Ishikawa (cell line): ENCODE measurements around the gene MAST4.

Source experiments
- CEBPB ChIP-seq: IDR thresholded peaks from 2 replicates; pipeline ENCODE4 v1.6.1; 2012
- CREB1 ChIP-seq: IDR thresholded peaks from 2 replicates; pipeline ENCODE4 v1.6.1; 2012; ENCODE audit warnings: low read depth
- EGR1 ChIP-seq: IDR thresholded peaks from 2 replicates; pipeline ENCODE4 v1.6.1; 2012
- EP300 ChIP-seq: IDR thresholded peaks from 2 replicates; pipeline ENCODE4 v1.6.1; 2012; ENCODE audit warnings: borderline replicate concordance
- FOXM1 ChIP-seq: IDR thresholded peaks from 2 replicates; pipeline ENCODE4 v1.6.1; 2012; ENCODE audit warnings: low read depth, borderline replicate concordance
- NFIC ChIP-seq: IDR thresholded peaks from 2 replicates; pipeline ENCODE4 v1.6.1; 2012
- RAD21 ChIP-seq: IDR thresholded peaks from 2 replicates; pipeline ENCODE4 v1.6.1; 2012; ENCODE audit warnings: low read depth
- REST ChIP-seq: IDR thresholded peaks from 2 replicates; pipeline ENCODE4 v1.6.1; 2012; ENCODE audit warnings: low read depth, mild to moderate bottlenecking
- TAF1 ChIP-seq: IDR thresholded peaks from 2 replicates; pipeline ENCODE4 v1.6.1; 2012; ENCODE audit warnings: low read depth, mild to moderate bottlenecking
- TCF12 ChIP-seq: IDR thresholded peaks from 2 replicates; pipeline ENCODE4 v1.6.1; 2012; ENCODE audit warnings: low read depth
- TEAD4 ChIP-seq: IDR thresholded peaks from 2 replicates; pipeline ENCODE4 v1.6.1; 2012
- YY1 ChIP-seq: IDR thresholded peaks from 2 replicates; pipeline ENCODE4 v1.6.1; 2012; ENCODE audit warnings: low read depth
- ZBTB7A ChIP-seq: IDR thresholded peaks from 2 replicates; pipeline ENCODE4 v1.6.1; 2012; ENCODE audit warnings: low read depth
- TF ChIP-seq, protein P1 (sequence below): IDR thresholded peaks from 2 replicates; pipeline ENCODE4 v1.6.1; 2012
- TF ChIP-seq, protein P2 (sequence below): IDR thresholded peaks from 2 replicates; pipeline ENCODE4 v1.6.1; 2012

Gene MAST4

GRCh38 chr5:67104859-67105258 lies 508.7 kb downstream of the MAST4 start:
- no peak for TF ChIP-seq CREB1
- no peak for TF ChIP-seq CEBPB

DNA sequence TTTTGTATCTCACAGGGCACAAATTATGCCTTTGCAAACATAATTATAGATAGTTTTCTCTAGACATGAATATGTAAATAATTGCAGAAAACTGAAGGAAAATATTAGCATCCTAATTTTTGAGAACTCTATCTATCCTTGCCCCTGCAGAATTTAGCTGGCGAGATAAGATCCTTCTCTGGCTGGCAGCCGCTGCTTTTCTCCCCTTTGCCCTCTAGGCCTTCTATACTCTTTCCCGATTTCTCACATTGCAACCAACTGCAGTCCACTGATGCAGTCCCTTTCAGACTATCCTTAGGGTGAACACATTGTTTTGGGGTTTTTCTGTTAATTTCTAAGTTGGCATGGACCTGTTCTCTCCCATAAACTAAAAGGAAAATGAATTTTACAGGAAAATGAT lies 509.1 kb downstream of the MAST4 start:
- TF ChIP-seq ZBTB7A = no peak

DNA sequence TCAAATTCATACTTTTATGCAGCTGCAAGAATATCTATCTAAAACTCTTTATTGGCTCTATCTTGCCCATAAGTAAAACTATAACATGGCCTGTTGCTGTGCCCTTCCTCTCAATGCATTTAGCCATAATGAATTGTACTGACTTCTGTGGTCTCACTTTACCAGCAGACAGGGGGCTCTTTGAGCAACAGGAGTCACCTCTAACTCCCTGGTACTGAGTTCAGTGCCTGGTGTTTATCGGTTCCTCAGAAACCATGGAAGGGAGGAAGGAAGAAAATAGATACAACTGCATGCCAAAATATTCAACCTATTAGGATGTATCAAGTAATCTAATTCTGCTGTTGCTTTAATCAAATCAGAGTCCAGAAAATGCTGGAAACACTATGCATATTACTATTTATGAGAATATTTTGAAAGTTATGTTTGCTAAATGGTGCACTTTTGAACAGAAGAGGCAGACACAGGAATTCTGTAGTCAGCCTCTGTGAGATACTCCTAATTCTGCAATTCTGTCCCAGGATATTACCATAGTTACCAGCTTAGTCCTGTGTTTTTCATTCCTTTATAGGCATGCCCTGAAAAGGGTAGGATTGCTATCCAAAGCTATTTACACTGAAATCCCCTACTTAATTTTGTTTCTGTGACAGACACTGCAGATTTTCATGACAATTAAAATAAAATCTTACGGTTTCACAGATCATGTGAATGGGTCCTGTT lies 510.6 kb downstream of the MAST4 start:
- TF ChIP-seq, protein P1, sequence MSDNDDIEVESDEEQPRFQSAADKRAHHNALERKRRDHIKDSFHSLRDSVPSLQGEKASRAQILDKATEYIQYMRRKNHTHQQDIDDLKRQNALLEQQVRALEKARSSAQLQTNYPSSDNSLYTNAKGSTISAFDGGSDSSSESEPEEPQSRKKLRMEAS = no peak
- TF ChIP-seq YY1 (no peak), ZBTB7A (no peak), TAF1 (no peak), RAD21 (no peak), REST (no peak), CREB1 (no peak), TCF12 (no peak), NFIC (no peak), TEAD4 (no peak), EP300 (no peak), FOXM1 (no peak), EGR1 (no peak), CEBPB (no peak)
- TF ChIP-seq, protein P2, sequence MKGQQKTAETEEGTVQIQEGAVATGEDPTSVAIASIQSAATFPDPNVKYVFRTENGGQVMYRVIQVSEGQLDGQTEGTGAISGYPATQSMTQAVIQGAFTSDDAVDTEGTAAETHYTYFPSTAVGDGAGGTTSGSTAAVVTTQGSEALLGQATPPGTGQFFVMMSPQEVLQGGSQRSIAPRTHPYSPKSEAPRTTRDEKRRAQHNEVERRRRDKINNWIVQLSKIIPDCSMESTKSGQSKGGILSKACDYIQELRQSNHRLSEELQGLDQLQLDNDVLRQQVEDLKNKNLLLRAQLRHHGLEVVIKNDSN = no peak

- no peak for TF ChIP-seq EP300
- TF ChIP-seq CEBPB = no peak
Observed at GRCh38 chr5:67111779-67112178, 515.6 kb downstream of the MAST4 start.

GRCh38 chr5:67115246-67115645 lies 519.1 kb downstream of the MAST4 start:
- no peak for TF ChIP-seq TEAD4
- no peak for TF ChIP-seq ZBTB7A
- TF ChIP-seq TAF1 = no peak

- TF ChIP-seq ZBTB7A (no peak), TAF1 (no peak), CREB1 (no peak), RAD21 (no peak), CEBPB (no peak), YY1 (no peak), EP300 (no peak)
- TF ChIP-seq, protein P1 = no peak
- TF ChIP-seq, protein P2 = no peak
Observed at GRCh38 chr5:67115817-67116216, 519.6 kb downstream of the MAST4 start.

GRCh38 chr5:67118050-67118620 lies 521.9 kb downstream of the MAST4 start:
- TF ChIP-seq FOXM1 (no peak), TAF1 (no peak), CREB1 (no peak), REST (no peak), RAD21 (no peak), YY1 (no peak), TCF12 (no peak), TEAD4 (no peak), EP300 (no peak), ZBTB7A (no peak), NFIC (no peak), CEBPB (no peak), EGR1 (no peak)
- TF ChIP-seq, protein P2 = no peak
- TF ChIP-seq, protein P1 = no peak
